K562 (cell line): ENCODE data around the gene MCFD2. TPM values are rescaled to one million over a fixed set of nuclear protein-coding genes. Genes with fewer than 3 reads are reported as not detected.

Source experiments
- ARID2 ChIP-seq: fragments of 450-650 bp; IDR thresholded peaks from 2 replicates; pipeline ENCODE4 v1.6.1; 2017; ENCODE audit warnings: antibody characterized with exemption, mild to moderate bottlenecking
- ARID3A ChIP-seq: IDR thresholded peaks from 2 replicates; pipeline ENCODE4 v1.6.1; 2012; ENCODE audit warnings: low read depth, low read length, improper control_type of control experiment, borderline replicate concordance
- ARNT ChIP-seq, 2 experiments: fragments of 450-650 bp; IDR thresholded peaks; 2 replicates each; pipeline ENCODE4 v1.6.1; 2016; ENCODE audit warnings: mild to moderate bottlenecking in 1 of 2
- ATF1 ChIP-seq, 2 experiments: fragments of 450-650 bp in 1 of 2; IDR thresholded peaks; 2 replicates each; pipeline ENCODE4 v1.6.1; 2016; ENCODE audit warnings: missing compliant biosample characterization in 1 of 2, missing genetic modification characterization in 1 of 2
- ATF7 ChIP-seq: fragments of 450-650 bp; IDR thresholded peaks from 2 replicates; pipeline ENCODE4 v1.7.1; 2014; ENCODE audit warnings: mild to moderate bottlenecking, moderate library complexity
- CBFA2T3 ChIP-seq: fragments of 450-650 bp; IDR thresholded peaks from 2 replicates; pipeline ENCODE4 v1.6.1; 2017
- DLX4 ChIP-seq: fragments of 250-450 bp; sonication (Bioruptor Pico); IDR thresholded peaks from 2 replicates; pipeline ENCODE4 v1.6.1; 2021; ENCODE audit warnings: mild to moderate bottlenecking
- EHMT2 ChIP-seq: fragments of 450-650 bp; IDR thresholded peaks from 2 replicates; pipeline ENCODE4 v1.6.1; 2018; ENCODE audit warnings: antibody characterized with exemption
- ESRRA ChIP-seq: fragments of 450-650 bp; IDR thresholded peaks from 2 replicates; pipeline ENCODE4 v1.6.1; 2014; ENCODE audit warnings: low read depth, mild to moderate bottlenecking, moderate library complexity, borderline replicate concordance
- HMG20A ChIP-seq: fragments of 450-650 bp; formaldehyde crosslinking; conservative IDR thresholded peaks from 2 replicates; pipeline ENCODE4 v1.4.0; 2020; ENCODE audit warnings: mild to moderate bottlenecking, mixed read lengths
- HMGN3 ChIP-seq: IDR thresholded peaks from 2 replicates; pipeline ENCODE4 v1.6.1; 2011; ENCODE audit warnings: borderline replicate concordance, low read depth, mild to moderate bottlenecking, mixed read lengths, low read length; ENCODE audit not compliant: insufficient read length; ENCODE audit errors: extremely low read depth
- JUN ChIP-seq, 2 experiments: sonication (generic) in 1 of 2; formaldehyde crosslinking in 1 of 2; IDR thresholded peaks; 2 replicates each; pipeline versions ENCODE4 v1.6.1 to v1.8.0; 2012 to 2022; ENCODE audit warnings: borderline replicate concordance in 2 of 2, mild to moderate bottlenecking in 2 of 2, improper control_type of control experiment in 1 of 2, low read depth in 1 of 2, low read length in 1 of 2, missing genetic modification reagents in 1 of 2
- MEIS2 ChIP-seq: fragments of 450-650 bp; IDR thresholded peaks from 2 replicates; pipeline ENCODE4 v1.6.1; 2014; ENCODE audit warnings: mild to moderate bottlenecking; ENCODE audit not compliant: partially characterized antibody
- MYC ChIP-seq, 2 experiments: fragments of 250-450 bp in 1 of 2; sonication (Bioruptor Pico) in 1 of 2; IDR thresholded peaks; 2 replicates each; pipeline versions ENCODE4 v1.5.1 to v1.6.1; 2012 to 2021; ENCODE audit warnings: low read depth in 2 of 2, borderline replicate concordance in 1 of 2, improper control_type of control experiment in 1 of 2, low read length in 1 of 2, mild to moderate bottlenecking in 1 of 2, moderate library complexity in 1 of 2
- PRDM10 ChIP-seq: fragments of 450-650 bp; IDR thresholded peaks from 2 replicates; pipeline ENCODE4 v1.6.1; 2018; ENCODE audit not compliant: partially characterized antibody
- RBFOX2 ChIP-seq: fragments of 200-400 bp; formaldehyde crosslinking; IDR thresholded peaks from 2 replicates; pipeline ENCODE4 v1.6.1; 2017; ENCODE audit warnings: low read depth, mild to moderate bottlenecking, low read length, moderate library complexity
- SMC3 ChIP-seq: conservative IDR thresholded peaks from 2 replicates; pipeline ENCODE4 v1.6.1; 2011; ENCODE audit warnings: low read depth, low read length, improper control_type of control experiment; ENCODE audit not compliant: insufficient read depth
- SRF ChIP-seq, 2 experiments: fragments of 250-450, 450-650 bp in 1 of 2; sonication (Bioruptor Pico) in 1 of 2; sonication (generic) in 1 of 2; formaldehyde crosslinking; IDR thresholded peaks; 2 replicates each; pipeline versions ENCODE4 v1.5.0 to v1.5.1; 2020 to 2022; ENCODE audit warnings: mild to moderate bottlenecking in 1 of 2, missing genetic modification reagents in 1 of 2
- ZKSCAN1 ChIP-seq: fragments of 150-350 bp; IDR thresholded peaks from 2 replicates; pipeline ENCODE4 v1.6.1; 2016; ENCODE audit warnings: low read depth, low read length
- polyA plus RNA-seq, 8 experiments: library from polyadenylated mRNA; depleted of rRNA in 4 of 8; stranded (reverse) in 5 of 8; unstranded in 3 of 8; fragments of >200 nt; fragmentation: Nextera tagmentation in 2 of 8; fragmentation: Illumina TruSeq in 1 of 8; extraction: Ambion mirVana in 2 of 8; extraction: Trizol in 1 of 8; gene quantifications; 2 replicates each; pipeline versions ENCODE4 v1.2.1 to v1.2.3, GENCODE V29; 2011 to 2014; ENCODE audit warnings: inconsistent platforms in 1 of 8, missing spikeins in 1 of 8
- total RNA-seq, 7 experiments: library from RNA; depleted of rRNA in 6 of 7; stranded (reverse); fragments of >200 nt in 6 of 7; fragmentation: Illumina TruSeq in 2 of 7; extraction: Trizol in 2 of 7; gene quantifications; 2 replicates each; pipeline versions ENCODE4 v1.2.1 to v1.2.3, GENCODE V29; 2011 to 2021; ENCODE audit warnings: low replicate concordance in 1 of 7

The MCFD2 gene
- total and polyA plus RNA-seq, 9 of the 15 experiments (the other 6 are each of a cell fraction or from before 2014, with no cell fraction given) = 78.6 to 237 (median 123) TPM

- TF ChIP-seq JUN (IDR thresholded peaks at IDR 0.05; ENCODE audit: borderline replicate concordance, low read depth, low read length) = peak; percentile 40; the same call in 1 of the 2 replicates
- no peak for TF ChIP-seq JUN (CRISPR knock-in tag; IDR thresholded peaks at IDR 0.05; ENCODE audit: borderline replicate concordance)
- TF ChIP-seq ARID3A = peak; percentile 53; the same call in 1 of the 2 replicates
- no peak for TF ChIP-seq PRDM10
- TF ChIP-seq MEIS2 = peak; percentile 37
- peak; percentile 37; the same call in 1 of the 2 replicates for TF ChIP-seq MYC (IDR thresholded peaks at IDR 0.05; ENCODE audit: low read depth, low read length)
- no peak for TF ChIP-seq MYC (CRISPR knock-in tag; IDR thresholded peaks at IDR 0.05; ENCODE audit: borderline replicate concordance, low read depth)
- TF ChIP-seq SRF (CRISPR knock-in tag; IDR thresholded peaks at IDR 0.05) = no peak
- peak; percentile 40; the same call in 1 of the 2 replicates for TF ChIP-seq ESRRA
- TF ChIP-seq EHMT2 = peak; percentile 67; the same call in 1 of the 2 replicates
- peak in 1 of 2 experiments; percentile 28; a peak in 1 of 4 replicates for TF ChIP-seq ARNT (IDR thresholded peaks at IDR 0.05)
- TF ChIP-seq ZKSCAN1 = no peak
- no peak for TF ChIP-seq HMG20A (CRISPR knock-in tag)
- no peak for TF ChIP-seq HMGN3
- TF ChIP-seq RBFOX2 = no peak
- no peak for TF ChIP-seq DLX4 (CRISPR knock-in tag)
- TF ChIP-seq SMC3 = peak; percentile 58; the same call in 1 of the 2 replicates
- TF ChIP-seq ATF7 = peak; percentile 29; the same call in 1 of the 2 replicates
- TF ChIP-seq ARID2 = peak; percentile 74; the same call in 1 of the 2 replicates
- TF ChIP-seq CBFA2T3 = 0 out of 2 replicates have a peak, but pooled peaks have one; percentile 3
- TF ChIP-seq ATF1 (CRISPR knock-in tag; IDR thresholded peaks at IDR 0.05) = no peak
- TF ChIP-seq ATF1 (tag; IDR thresholded peaks at IDR 0.05) = 0 out of 2 replicates have a peak, but pooled peaks have one; percentile 32
Measured at GRCh38 chr2:46876741-46877384, 38.7 kb downstream of the MCFD2 start (continued).
